Smooth muscle cell (in vitro differentiated cells): Measurements from ENCODE around the gene FREY1. TPM values are rescaled to one million over a fixed set of nuclear protein-coding genes. Genes with fewer than 3 reads are reported as not detected.

ENCODE experiments used
- DNase-seq: peaks from one replicate; lab custom pipeline; 2025; ENCODE audit not compliant: unreplicated experiment; lab: John Stamatoyannopoulos, UW
- H2AFZ ChIP-seq: fragments of 200-600 bp; sonication (generic); 2 replicates; pipeline ENCODE4 v1.6.0; 2016; ENCODE audit warnings: antibody characterized with exemption, low read depth, mild to moderate bottlenecking
- H3F3A ChIP-seq: fragments of 200-600 bp; sonication (generic); 2 replicates; pipeline ENCODE4 v1.6.0; 2017; ENCODE audit warnings: antibody characterized with exemption, low read depth
- H3K27ac ChIP-seq: fragments of 200-600 bp; sonication (generic); 2 replicates; pipeline ENCODE4 v1.5.1; 2016; ENCODE audit warnings: low read depth, mild to moderate bottlenecking
- H3K27me3 ChIP-seq: fragments of 200-600 bp; sonication (generic); 2 replicates; pipeline ENCODE4 v1.6.1; 2016; ENCODE audit warnings: low read depth, mild to moderate bottlenecking
- H3K36me3 ChIP-seq: fragments of 200-600 bp; sonication (generic); 2 replicates; pipeline ENCODE4 v1.5.1; 2016; ENCODE audit warnings: low read depth
- H3K4me1 ChIP-seq: fragments of 200-600 bp; sonication (generic); 2 replicates; pipeline ENCODE4 v1.5.1; 2016; ENCODE audit warnings: low read depth
- H3K4me2 ChIP-seq: fragments of 200-600 bp; sonication (generic); 2 replicates; pipeline ENCODE4 v1.6.0; 2016; ENCODE audit warnings: mild to moderate bottlenecking
- H3K4me3 ChIP-seq: fragments of 200-600 bp; sonication (generic); 2 replicates; pipeline ENCODE4 v1.5.1; 2016; ENCODE audit warnings: mild to moderate bottlenecking
- H3K79me2 ChIP-seq: fragments of 200-600 bp; sonication (generic); 2 replicates; pipeline ENCODE4 v1.6.0; 2016; ENCODE audit warnings: low read depth, mild to moderate bottlenecking
- H3K9ac ChIP-seq: fragments of 200-600 bp; sonication (generic); 2 replicates; pipeline ENCODE4 v1.6.0; 2016; ENCODE audit warnings: low read depth
- H3K9me3 ChIP-seq: fragments of 200-600 bp; sonication (generic); replicated peaks from 2 replicates; pipeline ENCODE4 v1.5.1; 2016; ENCODE audit warnings: low read depth
- H4K20me1 ChIP-seq: fragments of 200-600 bp; sonication (generic); 2 replicates; pipeline ENCODE4 v1.6.0; 2016; ENCODE audit warnings: low read depth
- WGBS: methylation state at CpG from one replicate; pipeline ENCODE4 v1.1.7; 2016; ENCODE audit warnings: low lambda C conversion rate; 5-methylcytosine and 5-hydroxymethylcytosine counted together
- polyA plus RNA-seq: library from polyadenylated mRNA; unstranded; fragments of >200 nt; fragmentation: Nextera tagmentation; extraction: Ambion mirVana; gene quantifications from 2 replicates; pipeline ENCODE4 v1.2.1, GENCODE V29; 2016
- total RNA-seq: library from RNA; depleted of rRNA; stranded (reverse); fragments of >200 nt; gene quantifications from 2 replicates; pipeline ENCODE4 v1.2.3, GENCODE V29; 2014
- TF ChIP-seq, protein P1 (sequence below): fragments of 200-600 bp; sonication (generic); IDR thresholded peaks from 2 replicates; pipeline ENCODE4 v1.5.1; 2017; ENCODE audit warnings: borderline replicate concordance, mild to moderate bottlenecking, antibody characterized with exemption; ENCODE audit not compliant: insufficient read depth, poor library complexity, severe bottlenecking

Gene FREY1
- total and polyA plus RNA-seq, 2 experiments from 2014 or later, result 0.22 to 0.57 TPM

- H3F3A ChIP-seq, result no peaks in the 10 kb centered on the region
- no peak for DNase-seq
- no peak overlapping the region for H2AFZ ChIP-seq
- no peaks in the 10 kb centered on the region for H3K27me3 ChIP-seq
- H3K4me1 ChIP-seq, result peaks cover 19% of the 10 kb centered on the region
- no peaks in the 10 kb centered on the region for H3K9me3 ChIP-seq
- no peak overlapping the region for H3K4me2 ChIP-seq
- TF ChIP-seq, protein P1, sequence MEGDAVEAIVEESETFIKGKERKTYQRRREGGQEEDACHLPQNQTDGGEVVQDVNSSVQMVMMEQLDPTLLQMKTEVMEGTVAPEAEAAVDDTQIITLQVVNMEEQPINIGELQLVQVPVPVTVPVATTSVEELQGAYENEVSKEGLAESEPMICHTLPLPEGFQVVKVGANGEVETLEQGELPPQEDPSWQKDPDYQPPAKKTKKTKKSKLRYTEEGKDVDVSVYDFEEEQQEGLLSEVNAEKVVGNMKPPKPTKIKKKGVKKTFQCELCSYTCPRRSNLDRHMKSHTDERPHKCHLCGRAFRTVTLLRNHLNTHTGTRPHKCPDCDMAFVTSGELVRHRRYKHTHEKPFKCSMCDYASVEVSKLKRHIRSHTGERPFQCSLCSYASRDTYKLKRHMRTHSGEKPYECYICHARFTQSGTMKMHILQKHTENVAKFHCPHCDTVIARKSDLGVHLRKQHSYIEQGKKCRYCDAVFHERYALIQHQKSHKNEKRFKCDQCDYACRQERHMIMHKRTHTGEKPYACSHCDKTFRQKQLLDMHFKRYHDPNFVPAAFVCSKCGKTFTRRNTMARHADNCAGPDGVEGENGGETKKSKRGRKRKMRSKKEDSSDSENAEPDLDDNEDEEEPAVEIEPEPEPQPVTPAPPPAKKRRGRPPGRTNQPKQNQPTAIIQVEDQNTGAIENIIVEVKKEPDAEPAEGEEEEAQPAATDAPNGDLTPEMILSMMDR, result no peak
- H3K79me2 ChIP-seq, result no peaks in the 10 kb centered on the region
- H3K36me3 ChIP-seq, result no peaks in the 10 kb centered on the region
- 83% methylated on average over 6 of the region's 6 CpGs for WGBS
- H3K9ac ChIP-seq, result no peak overlapping the region
- H3K4me3 ChIP-seq, result no peak overlapping the region
- H3K27ac ChIP-seq, result no peak overlapping the region
- H4K20me1 ChIP-seq, result no peaks in the 10 kb centered on the region
Measured at GRCh38 chr11:45894555-45895247, 12.4 kb downstream of the FREY1 start.

GRCh38 chr11:45892856-45893255, 14.2 kb downstream of the FREY1 start:
- Histone ChIP-seq H3K9ac (no peak overlapping the region), H3K4me3 (no peak overlapping the region), H2AFZ (no peak overlapping the region), H3K9me3 (no peaks in the 10 kb centered on the region), H3K27me3 (no peaks in the 10 kb centered on the region), H3K4me2 (no peak overlapping the region), H3K4me1 (peaks cover 10% of the 10 kb centered on the region), H4K20me1 (no peaks in the 10 kb centered on the region), H3K36me3 (no peaks in the 10 kb centered on the region), H3K27ac (no peak overlapping the region), H3K79me2 (no peaks in the 10 kb centered on the region), H3F3A (no peaks in the 10 kb centered on the region)
- DNase-seq, result no peak
- TF ChIP-seq, protein P1, result no peak
- WGBS, result 88% methylated on average over 5 of the region's 5 CpGs

- Histone ChIP-seq H3K4me1 (peaks cover 2% of the 10 kb centered on the region), H3K79me2 (no peaks in the 10 kb centered on the region), H3K4me2 (no peak overlapping the region), H3K36me3 (no peaks in the 10 kb centered on the region), H3K9me3 (no peaks in the 10 kb centered on the region), H3F3A (no peaks in the 10 kb centered on the region), H3K27me3 (peaks cover 8% of the 10 kb centered on the region), H4K20me1 (no peaks in the 10 kb centered on the region), H3K27ac (no peak overlapping the region), H3K4me3 (no peak overlapping the region), H2AFZ (no peak overlapping the region), H3K9ac (no peak overlapping the region)
- DNase-seq, result no peak
- TF ChIP-seq, protein P1, result no peak
- WGBS, result 88% methylated on average over 9 of the region's 9 CpGs
Measured at GRCh38 chr11:45890886-45891550, 16.1 kb downstream of the FREY1 start.
